Epithelial cell of esophagus (primary cell): ENCODE measurements around the gene PWWP2B.

Source experiments
- DNase-seq: peaks from one replicate; pipeline ENCODE4 v3.0.0; 2010; ENCODE audit warnings: low read depth
- H3K4me3 ChIP-seq: 2 replicates; pipeline ENCODE4 v1.5.1; 2011; ENCODE audit warnings: mild to moderate bottlenecking, low read length, control low read depth
- CTCF ChIP-seq: IDR thresholded peaks from 2 replicates; pipeline ENCODE4 v1.5.1; 2011; ENCODE audit warnings: low read depth, mild to moderate bottlenecking, low read length, control low read depth, inconsistent platforms; ENCODE audit not compliant: insufficient read depth; ENCODE audit errors: missing control alignments

The PWWP2B gene

DNA sequence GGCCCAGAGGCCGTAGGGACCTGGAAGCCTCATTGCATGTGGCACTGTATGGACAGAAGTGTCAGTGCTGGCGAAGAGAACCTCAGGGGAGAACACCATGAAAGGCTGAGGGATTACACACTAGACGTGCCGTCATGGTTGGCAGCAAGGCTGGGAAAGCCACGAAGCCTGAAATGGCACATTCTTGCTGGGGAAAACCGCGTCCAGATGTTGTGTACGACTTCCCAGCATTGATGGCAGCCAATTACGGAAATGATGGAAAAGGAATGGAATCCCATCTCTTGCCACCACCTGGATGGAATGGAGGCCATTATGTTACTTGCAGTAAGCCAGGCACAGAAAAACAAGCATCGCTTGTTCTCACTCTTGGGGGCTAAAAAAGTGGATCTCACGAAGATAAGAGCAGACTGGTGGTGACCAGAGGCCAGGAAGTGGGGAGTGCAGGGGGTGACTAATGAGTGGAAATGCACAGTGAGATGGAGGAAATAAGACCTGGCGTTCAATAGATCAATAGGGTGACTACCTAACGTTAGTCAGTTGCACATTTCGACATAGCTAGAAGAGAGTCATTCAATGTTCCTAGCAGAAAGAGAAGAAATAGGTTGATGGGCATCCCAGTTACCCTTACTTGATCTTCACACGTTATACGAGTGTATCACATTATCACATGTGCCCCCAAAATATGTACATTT, 14.6 kb upstream of the PWWP2B start:
- H3K4me3 ChIP-seq = no peak overlapping the region
- no peak for TF ChIP-seq CTCF
- peak; percentile 38 for DNase-seq

DNA sequence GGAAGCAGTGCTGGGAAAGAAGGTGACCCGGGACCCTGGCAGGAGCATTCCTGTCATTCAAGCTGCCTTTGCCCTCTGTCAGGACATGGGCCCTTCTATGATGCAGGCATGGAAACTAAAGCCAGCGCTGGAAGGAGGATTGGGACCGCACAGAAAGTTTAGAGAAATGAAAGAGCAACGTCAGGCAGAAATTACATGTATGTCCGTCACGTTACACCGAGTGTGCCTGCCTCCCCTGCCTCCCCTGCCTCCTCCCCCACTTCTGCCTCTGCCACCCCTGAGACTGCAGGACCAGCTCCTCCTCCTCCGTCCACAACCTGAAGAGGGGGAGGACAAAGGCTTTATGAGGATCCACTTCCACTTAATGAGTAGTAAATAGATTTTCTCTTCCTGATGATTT, 13.9 kb upstream of the PWWP2B start:
- no peak for DNase-seq
- TF ChIP-seq CTCF = no peak
- no peak overlapping the region for H3K4me3 ChIP-seq

DNA sequence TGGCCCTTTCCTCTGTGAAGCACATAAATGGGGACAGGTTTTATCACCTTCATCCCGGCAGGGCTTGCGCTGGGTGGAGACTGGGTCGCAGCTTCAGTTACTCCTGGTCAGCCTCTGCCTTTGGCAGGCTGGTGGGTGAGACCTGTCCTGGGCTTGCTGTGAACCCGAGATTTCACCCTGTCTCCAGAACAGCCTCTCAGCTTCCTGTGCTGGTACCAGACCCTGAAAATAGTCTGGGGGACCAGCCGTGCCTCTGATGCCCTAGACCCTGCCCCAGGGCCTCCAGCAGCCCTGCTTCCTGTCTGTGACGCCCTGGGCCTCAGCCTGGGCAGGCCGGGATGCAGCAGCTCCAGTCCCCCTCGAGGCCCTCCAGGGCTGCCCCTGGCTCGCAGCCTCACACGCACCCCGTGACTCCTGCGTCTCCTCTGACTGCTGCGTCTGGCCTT, 13.2 kb upstream of the PWWP2B start:
- H3K4me3 ChIP-seq = no peak overlapping the region
- no peak for TF ChIP-seq CTCF
- DNase-seq = no peak

GRCh38 chr10:132384618-132385388, 12.2 kb upstream of the PWWP2B start:
- no peak overlapping the region for H3K4me3 ChIP-seq
- DNase-seq = peak; percentile 26
- TF ChIP-seq CTCF = no peak

DNA sequence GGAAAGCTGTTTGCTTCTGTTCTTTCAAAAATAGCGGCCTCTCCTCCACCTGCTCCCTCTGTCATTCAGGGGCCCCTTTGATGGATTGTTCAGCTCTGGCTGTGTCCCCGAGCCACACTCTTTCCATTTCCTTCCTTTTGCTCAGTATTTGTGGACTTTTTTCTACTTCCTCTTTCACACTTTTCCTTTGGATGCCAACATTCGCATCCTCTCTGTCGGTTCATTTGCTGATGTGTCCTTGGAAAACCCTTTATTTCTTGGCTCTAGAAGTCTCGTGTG, 11.7 kb upstream of the PWWP2B start:
- no peak for DNase-seq
- H3K4me3 ChIP-seq = no peak overlapping the region
- no peak for TF ChIP-seq CTCF

GRCh38 chr10:132385721-132386418, 11.1 kb upstream of the PWWP2B start:
- H3K4me3 ChIP-seq = no peak overlapping the region
- TF ChIP-seq CTCF = no peak
- no peak for DNase-seq
